Type B pancreatic cell (in vitro differentiated cells): Measurements from ENCODE around the gene OR2AG1. TPM values are rescaled to one million over a fixed set of nuclear protein-coding genes. Genes with fewer than 3 reads are reported as not detected.
A peak's percentile ranks its signal among the peaks of the same experiment; 100 is the strongest.

ENCODE experiments used
- DNase-seq: peaks from one replicate; pipeline ENCODE4 v3.0.0; 2021; ENCODE audit warnings: mixed read lengths; ENCODE audit not compliant: unreplicated experiment; ENCODE audit errors: extremely low spot score
- H3K27ac Mint-ChIP-seq: 2 replicates; pipeline ENCODE4 v1.8.0; 2021; ENCODE audit warnings: mild to moderate bottlenecking, mixed read lengths
- H3K27me3 Mint-ChIP-seq: 2 replicates; pipeline ENCODE4 v1.8.0; 2021; ENCODE audit warnings: mixed read lengths
- H3K36me3 Mint-ChIP-seq: 2 replicates; pipeline ENCODE4 v1.8.0; 2021; ENCODE audit warnings: mixed read lengths
- H3K4me1 Mint-ChIP-seq: one replicate; pipeline ENCODE4 v1.8.0; 2021; ENCODE audit warnings: mixed read lengths; ENCODE audit not compliant: unreplicated experiment
- H3K4me3 Mint-ChIP-seq: 2 replicates; pipeline ENCODE4 v1.8.0; 2021; ENCODE audit warnings: mild to moderate bottlenecking, mixed read lengths
- H3K9me3 Mint-ChIP-seq: 2 replicates; pipeline ENCODE4 v1.8.0; 2021; ENCODE audit warnings: mixed read lengths
- CTCF ChIP-seq: fragments of 200-600 bp; sonication (generic); conservative IDR thresholded peaks from 2 replicates; pipeline ENCODE4 v1.5.0; 2021; ENCODE audit warnings: antibody characterized with exemption, mild to moderate bottlenecking
- total RNA-seq: library from RNA; stranded (reverse); gene quantifications from 2 replicates; pipeline ENCODE4 v1.2.1, GENCODE V29; 2021; ENCODE audit warnings: low replicate concordance

The OR2AG1 gene
- total RNA-seq, 1 donor from 2014 or later, result not detected

- Mint-ChIP-seq H3K36me3 (no peaks in the 10 kb centered on the region), H3K27ac (no peak overlapping the region), H3K9me3 (no peaks in the 10 kb centered on the region)
Measured at GRCh38 chr11:6746086-6746618, 36.7 kb upstream of the OR2AG1 start.

GRCh38 chr11:6746626-6747025 is 36.2 kb upstream of the OR2AG1 start:
- H3K27ac Mint-ChIP-seq, result no peak overlapping the region
- H3K27me3 Mint-ChIP-seq, result peaks cover 12% of the 10 kb centered on the region
- no peaks in the 10 kb centered on the region for H3K9me3 Mint-ChIP-seq

More at GRCh38 chr11:6746086-6746618, 36.7 kb upstream of the OR2AG1 start:
- DNase-seq, result no peak
- no peak for TF ChIP-seq CTCF
- Mint-ChIP-seq H3K4me3 (no peak overlapping the region), H3K27me3 (peaks cover 12% of the 10 kb centered on the region), H3K4me1 (no peaks in the 10 kb centered on the region)

GRCh38 chr11:6747097-6747668 is 35.6 kb upstream of the OR2AG1 start:
- Mint-ChIP-seq H3K27me3 (peaks cover 12% of the 10 kb centered on the region), H3K4me3 (no peak overlapping the region)
- DNase-seq, result no peak

More at GRCh38 chr11:6746626-6747025, 36.2 kb upstream of the OR2AG1 start:
- DNase-seq, result no peak
- no peak overlapping the region for H3K4me3 Mint-ChIP-seq
- TF ChIP-seq CTCF, result no peak
- H3K36me3 Mint-ChIP-seq, result no peaks in the 10 kb centered on the region
- no peaks in the 10 kb centered on the region for H3K4me1 Mint-ChIP-seq

GRCh38 chr11:6755303-6755952 is 27.4 kb upstream of the OR2AG1 start:
- no peak for DNase-seq
- Mint-ChIP-seq H3K4me3 (no peak overlapping the region), H3K27me3 (no peaks in the 10 kb centered on the region), H3K27ac (no peak overlapping the region), H3K4me1 (no peaks in the 10 kb centered on the region), H3K9me3 (no peaks in the 10 kb centered on the region), H3K36me3 (no peaks in the 10 kb centered on the region)
- TF ChIP-seq CTCF, result peak; percentile 91

More at GRCh38 chr11:6747097-6747668, 35.6 kb upstream of the OR2AG1 start:
- TF ChIP-seq CTCF, result no peak
- H3K9me3 Mint-ChIP-seq, result no peaks in the 10 kb centered on the region
- H3K27ac Mint-ChIP-seq, result no peak overlapping the region
- H3K36me3 Mint-ChIP-seq, result no peaks in the 10 kb centered on the region
- no peaks in the 10 kb centered on the region for H3K4me1 Mint-ChIP-seq

GRCh38 chr11:6755953-6756347 is 26.9 kb upstream of the OR2AG1 start:
- no peak for TF ChIP-seq CTCF
- H3K4me1 Mint-ChIP-seq, result no peaks in the 10 kb centered on the region
- no peak for DNase-seq
- H3K36me3 Mint-ChIP-seq, result no peaks in the 10 kb centered on the region
- no peak overlapping the region for H3K4me3 Mint-ChIP-seq
- no peaks in the 10 kb centered on the region for H3K9me3 Mint-ChIP-seq
- H3K27ac Mint-ChIP-seq, result no peak overlapping the region
- no peaks in the 10 kb centered on the region for H3K27me3 Mint-ChIP-seq
